Gastroesophageal sphincter (tissue), 3 donors: ENCODE data around the gene PRDM16.

Source experiments
- EP300 ChIP-seq: sonication (generic); formaldehyde crosslinking; IDR thresholded peaks from one replicate; pipeline ENCODE4 v1.6.1; 2017; ENCODE audit warnings: antibody characterized with exemption, mild to moderate bottlenecking
- POLR2AphosphoS5 ChIP-seq: sonication (generic); formaldehyde crosslinking; IDR thresholded peaks from one replicate; pipeline ENCODE4 v1.6.1; 2017; ENCODE audit warnings: antibody characterized with exemption
- TF ChIP-seq, protein P1 (sequence below), 4 experiments: fragments of 200-600 bp in 2 of 4; fragments of 450-650 bp in 2 of 4; sonication (generic) in 1 of 4; IDR thresholded peaks; one replicate each; pipeline ENCODE4 v1.5.1; 2017 to 2019; ENCODE audit warnings: antibody characterized with exemption in 4 of 4, mild to moderate bottlenecking in 2 of 4, moderate library complexity in 2 of 4

GRCh38 chr1:3331564-3331963 lies 262.6 kb downstream of the PRDM16 start:
- TF ChIP-seq, protein P1, sequence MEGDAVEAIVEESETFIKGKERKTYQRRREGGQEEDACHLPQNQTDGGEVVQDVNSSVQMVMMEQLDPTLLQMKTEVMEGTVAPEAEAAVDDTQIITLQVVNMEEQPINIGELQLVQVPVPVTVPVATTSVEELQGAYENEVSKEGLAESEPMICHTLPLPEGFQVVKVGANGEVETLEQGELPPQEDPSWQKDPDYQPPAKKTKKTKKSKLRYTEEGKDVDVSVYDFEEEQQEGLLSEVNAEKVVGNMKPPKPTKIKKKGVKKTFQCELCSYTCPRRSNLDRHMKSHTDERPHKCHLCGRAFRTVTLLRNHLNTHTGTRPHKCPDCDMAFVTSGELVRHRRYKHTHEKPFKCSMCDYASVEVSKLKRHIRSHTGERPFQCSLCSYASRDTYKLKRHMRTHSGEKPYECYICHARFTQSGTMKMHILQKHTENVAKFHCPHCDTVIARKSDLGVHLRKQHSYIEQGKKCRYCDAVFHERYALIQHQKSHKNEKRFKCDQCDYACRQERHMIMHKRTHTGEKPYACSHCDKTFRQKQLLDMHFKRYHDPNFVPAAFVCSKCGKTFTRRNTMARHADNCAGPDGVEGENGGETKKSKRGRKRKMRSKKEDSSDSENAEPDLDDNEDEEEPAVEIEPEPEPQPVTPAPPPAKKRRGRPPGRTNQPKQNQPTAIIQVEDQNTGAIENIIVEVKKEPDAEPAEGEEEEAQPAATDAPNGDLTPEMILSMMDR (IDR thresholded peaks at IDR 0.05) = no peak
- TF ChIP-seq EP300 = no peak
- TF ChIP-seq POLR2AphosphoS5 = no peak
